M059J (cell line): ENCODE data around the gene NUP210. TPM values are rescaled to one million over a fixed set of nuclear protein-coding genes. Genes with fewer than 3 reads are reported as not detected.
"Not testable (repeated sequence)": the region's sequence is repeated elsewhere in the genome, so short reads cannot be mapped to it uniquely, and the experiment has no call there.

ENCODE experiments used
- DNase-seq: peaks from one replicate; pipeline ENCODE4 v3.0.0-alpha.2; 2012; ENCODE audit warnings: low read depth
- total RNA-seq: library from RNA; depleted of rRNA; stranded (reverse); fragments of >200 nt; shearing (Covaris generic); gene quantifications from 2 replicates; pipeline ENCODE4 v1.2.3, GENCODE V29; 2014; rRNA removed

The NUP210 gene
- total RNA-seq: 3.5 and 8.5 TPM in 2 replicates

- DNase-seq: no peak
Measured at GRCh38 chr3:13420045-13420830, at the start of gene NUP210. Gene NUP210, minus strand, starts transcription at chr3:13420322. Its CDS starts 96 bp downstream, at chr3:13420226.

- DNase-seq: no peak
Measured at GRCh38 chr3:13466781-13467180, 46.7 kb upstream of the NUP210 start.

GRCh38 chr3:13465236-13465873, 45.2 kb upstream of the NUP210 start:
- DNase-seq: no peak

- DNase-seq: no peak
Measured at GRCh38 chr3:13463618-13464400, 43.7 kb upstream of the NUP210 start.

- DNase-seq: no peak
Measured at GRCh38 chr3:13462822-13463221, 42.7 kb upstream of the NUP210 start.

- no peak for DNase-seq
Measured at GRCh38 chr3:13462125-13462629, 42.1 kb upstream of the NUP210 start.

- peak; percentile 48 for DNase-seq
Measured at GRCh38 chr3:13461169-13462124, 41.3 kb upstream of the NUP210 start.

GRCh38 chr3:13460341-13460736, 40.2 kb upstream of the NUP210 start:
- no peak for DNase-seq

- no peak for DNase-seq
Measured at GRCh38 chr3:13459605-13460340, 39.7 kb upstream of the NUP210 start.

GRCh38 chr3:13457593-13457992, 37.5 kb upstream of the NUP210 start:
- DNase-seq: no peak

- no peak for DNase-seq
Measured at GRCh38 chr3:13455644-13456043, 35.5 kb upstream of the NUP210 start.

GRCh38 chr3:13452490-13453335, 32.6 kb upstream of the NUP210 start:
- peak; percentile 67 for DNase-seq

GRCh38 chr3:13451301-13451673, 31.2 kb upstream of the NUP210 start:
- DNase-seq: peak; percentile 66

- not testable (repeated sequence) for DNase-seq
Measured at GRCh38 chr3:13442882-13443281, 22.8 kb upstream of the NUP210 start.

GRCh38 chr3:13440204-13440817, 20.2 kb upstream of the NUP210 start:
- no peak for DNase-seq

- not testable (repeated sequence) for DNase-seq
Measured at GRCh38 chr3:13436213-13436612, 16.1 kb upstream of the NUP210 start.

GRCh38 chr3:13433912-13434311, 13.8 kb upstream of the NUP210 start:
- no peak for DNase-seq

GRCh38 chr3:13432093-13432492, 12.0 kb upstream of the NUP210 start:
- DNase-seq: no peak

- peak; percentile 38 for DNase-seq
Measured at GRCh38 chr3:13430411-13430875, 10.3 kb upstream of the NUP210 start.
